ENCODE measurements around the gene KRTCAP2.
A peak's percentile ranks its signal among the peaks of the same experiment; 100 is the strongest.
"Not testable (repeated sequence)": the region's sequence is repeated elsewhere in the genome, so short reads cannot be mapped to it uniquely, and the experiment has no call there.

Gene KRTCAP2

DNA sequence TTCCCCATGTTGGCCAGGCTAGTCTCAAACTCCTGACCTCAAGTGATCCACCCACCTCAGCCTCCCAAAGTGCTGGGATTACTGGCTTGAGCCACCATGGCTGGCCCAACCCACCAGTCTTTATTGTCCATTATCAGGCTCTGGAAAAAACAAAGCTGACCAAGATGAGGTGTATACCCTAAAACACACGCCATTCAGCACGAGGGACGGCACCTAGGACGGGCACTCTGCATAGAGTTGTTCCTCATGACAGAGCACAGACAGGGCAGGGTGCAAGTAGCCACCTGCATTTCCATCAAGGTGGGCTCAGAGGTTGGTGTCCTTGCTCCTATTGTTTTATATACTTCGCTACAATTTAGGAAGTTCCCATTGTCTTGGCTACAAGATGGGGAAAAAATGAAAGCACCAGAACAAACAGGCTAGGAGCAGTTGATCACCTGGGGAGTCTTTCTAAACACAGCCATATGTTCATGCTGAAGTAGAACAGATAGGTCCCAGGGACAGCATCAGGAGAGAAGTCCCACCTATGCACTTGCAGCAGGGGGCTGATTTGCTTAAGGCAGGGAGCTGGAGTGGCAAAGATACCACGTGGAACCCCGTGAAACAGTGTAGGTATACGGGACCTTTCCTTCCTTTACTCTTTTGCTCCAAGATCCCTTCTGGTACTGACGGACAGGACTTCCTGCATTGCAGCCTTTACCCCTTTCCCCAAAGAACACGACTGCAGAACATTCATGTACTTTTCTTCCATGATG, 4.5 kb downstream of the KRTCAP2 start:
- DNase-seq (ENCODE audit: low read depth in 2 of 2): no peak

DNA sequence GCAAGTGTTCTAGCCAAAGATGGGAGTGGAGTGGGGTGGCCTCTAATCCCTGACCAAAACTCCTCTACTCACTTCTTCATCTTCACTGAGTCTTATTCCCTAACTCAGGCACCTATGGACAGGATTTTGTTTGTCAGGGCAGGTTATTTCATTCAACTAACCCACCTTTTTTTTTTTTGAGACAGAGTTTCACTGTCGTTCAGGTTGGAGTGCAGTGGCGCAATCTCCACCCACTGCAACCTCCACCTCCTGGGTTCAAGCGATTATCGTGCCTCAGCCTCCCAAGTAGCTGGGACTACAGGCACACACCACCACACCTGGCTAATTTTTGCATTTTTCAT, 5.0 kb downstream of the KRTCAP2 start:
- not testable (repeated sequence) for DNase-seq (ENCODE audit: low read depth in 2 of 2)

DNA sequence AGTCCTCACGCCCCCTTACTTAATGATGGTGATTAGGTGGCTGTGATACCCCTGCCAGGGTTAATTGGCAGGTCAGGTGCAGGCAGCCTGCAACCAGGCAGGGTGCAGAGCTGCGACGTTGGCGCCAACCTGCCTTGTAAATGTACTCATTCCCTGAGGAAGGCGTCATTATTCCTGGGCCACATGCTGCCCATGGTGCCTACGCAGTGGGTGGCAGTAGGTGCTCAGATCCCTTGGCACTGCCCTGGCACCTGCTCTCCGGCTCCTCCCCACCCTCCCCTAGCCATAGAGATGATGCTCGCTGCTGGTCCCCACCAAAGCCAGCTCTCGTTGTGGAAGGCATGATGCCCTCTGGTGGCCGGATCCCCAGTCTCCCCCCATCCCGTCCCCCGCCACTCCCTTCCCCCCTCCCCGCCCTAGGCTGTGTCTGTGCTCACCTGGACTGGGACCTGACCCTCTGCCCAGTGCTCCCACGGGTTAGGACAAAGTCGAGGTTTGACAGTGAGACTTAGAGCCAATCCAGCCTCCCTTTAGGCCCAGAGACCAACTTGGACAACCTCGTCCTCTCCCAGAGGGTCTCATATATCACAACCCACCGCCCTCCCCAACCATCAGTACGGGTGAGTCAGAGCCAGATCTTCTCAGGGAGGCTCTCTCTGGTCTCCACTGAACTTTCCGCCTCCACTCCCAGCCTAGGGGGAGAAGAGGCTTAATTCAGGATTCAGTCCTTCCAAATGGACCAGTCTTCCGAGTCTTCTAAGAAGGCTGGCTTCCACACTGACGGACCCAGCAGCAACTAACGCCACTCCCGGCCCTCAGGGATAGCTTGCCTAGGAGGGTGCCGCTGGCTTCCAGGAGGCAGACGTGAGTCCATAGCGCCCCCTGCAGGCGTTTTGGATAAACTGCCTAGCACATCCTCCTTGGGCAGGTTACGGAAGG, 5.7 kb downstream of the KRTCAP2 start:
- peak; percentile 79 to 83 for DNase-seq (ENCODE audit: low read depth in 2 of 2)

DNA sequence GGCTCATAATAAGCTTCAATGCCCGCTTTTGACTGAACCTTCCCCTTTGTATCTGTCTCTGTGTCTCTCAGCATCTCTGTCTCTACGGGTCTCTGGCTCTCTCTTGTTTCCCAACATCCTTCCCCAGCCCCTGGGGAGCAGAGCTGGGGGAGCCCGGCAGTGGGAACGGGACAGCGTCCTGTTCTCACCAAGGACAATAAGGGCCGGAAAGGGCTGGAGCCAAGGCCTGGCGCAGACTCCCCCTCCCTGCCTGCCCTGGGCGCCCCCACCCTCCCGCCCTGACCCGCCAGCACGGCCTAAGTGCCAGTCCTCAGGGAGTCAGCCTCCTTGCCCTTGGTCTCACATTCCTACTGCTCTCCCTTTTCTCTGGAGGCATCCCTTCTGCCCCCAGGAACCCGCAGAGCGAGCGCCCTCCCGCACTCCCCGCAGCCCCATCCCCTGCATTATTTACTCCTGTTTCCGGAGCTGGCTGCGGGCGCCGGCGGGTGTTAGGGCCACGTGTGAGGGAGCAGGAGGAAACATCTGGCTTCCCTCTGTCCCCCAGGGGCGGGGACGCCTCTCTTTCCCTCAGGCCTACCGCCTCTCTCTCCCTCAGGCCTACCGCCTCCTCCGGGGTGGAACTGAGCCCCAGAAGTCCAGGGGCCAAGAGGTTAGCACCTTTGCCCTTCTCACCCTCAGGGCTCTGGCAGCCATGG, 6.5 kb downstream of the KRTCAP2 start:
- DNase-seq (ENCODE audit: low read depth in 2 of 2): no peak

DNA sequence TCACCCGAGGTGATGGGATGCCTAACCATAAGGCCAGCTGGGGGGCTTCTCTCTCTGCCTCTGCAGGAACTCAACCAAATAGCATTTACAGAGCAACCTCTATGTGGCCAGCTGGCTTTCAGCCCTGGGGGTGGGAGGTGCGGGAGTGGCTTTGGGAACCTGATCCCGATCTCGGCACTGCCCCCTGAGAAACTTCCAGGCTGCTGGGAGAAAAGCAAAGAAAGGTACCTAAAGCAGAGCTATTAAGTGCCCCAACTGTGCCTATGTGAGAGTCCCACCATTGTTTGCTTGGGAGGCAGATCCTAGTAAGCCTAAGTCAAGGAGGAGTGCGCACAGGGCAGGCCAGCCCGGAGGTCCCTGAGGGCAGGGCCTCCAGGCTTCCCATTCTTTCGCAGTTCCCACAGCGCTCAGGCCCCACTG, 7.0 kb downstream of the KRTCAP2 start:
- DNase-seq (ENCODE audit: low read depth in 2 of 2): no peak

DNA sequence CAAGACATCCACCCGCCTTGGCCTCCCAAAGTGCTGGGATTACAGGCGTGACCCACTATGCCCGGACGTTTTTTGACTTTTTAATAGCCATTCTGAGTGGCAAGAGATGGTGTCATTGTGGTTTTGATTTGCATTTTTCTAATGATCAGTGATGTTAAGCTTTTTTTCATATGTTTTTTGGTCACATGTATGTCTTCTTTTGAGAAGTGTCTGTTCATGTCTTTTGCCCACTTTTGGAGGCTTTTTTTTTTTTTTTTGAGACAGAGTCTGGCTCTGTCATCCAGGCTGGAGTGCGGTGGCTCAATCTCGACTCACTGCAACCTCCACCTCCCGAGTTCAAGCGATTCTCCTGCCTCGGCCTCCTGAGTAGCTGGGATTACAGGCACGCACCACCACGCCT, 8.5 kb downstream of the KRTCAP2 start:
- DNase-seq (ENCODE audit: low read depth in 2 of 2): not testable (repeated sequence)

DNA sequence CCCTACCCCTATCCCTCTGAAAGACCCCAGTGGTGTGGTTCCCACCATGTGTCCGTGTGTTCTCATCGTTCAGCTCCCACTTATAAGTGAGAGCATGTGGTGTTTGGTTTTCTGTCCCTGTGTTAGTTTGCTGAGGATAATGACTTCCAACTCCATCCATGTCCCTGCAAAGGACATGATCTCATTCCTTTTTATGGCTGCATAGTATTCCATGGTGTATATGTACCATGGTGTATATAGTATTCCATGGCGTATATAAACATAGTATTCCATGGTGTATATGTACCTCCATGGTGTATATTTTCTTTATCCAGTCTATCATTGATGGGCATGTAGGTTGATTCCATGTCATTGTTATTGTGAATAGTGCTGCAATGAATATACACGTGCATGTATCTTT, 9.3 kb downstream of the KRTCAP2 start:
- not testable (repeated sequence) for DNase-seq (ENCODE audit: low read depth in 2 of 2)

DNA sequence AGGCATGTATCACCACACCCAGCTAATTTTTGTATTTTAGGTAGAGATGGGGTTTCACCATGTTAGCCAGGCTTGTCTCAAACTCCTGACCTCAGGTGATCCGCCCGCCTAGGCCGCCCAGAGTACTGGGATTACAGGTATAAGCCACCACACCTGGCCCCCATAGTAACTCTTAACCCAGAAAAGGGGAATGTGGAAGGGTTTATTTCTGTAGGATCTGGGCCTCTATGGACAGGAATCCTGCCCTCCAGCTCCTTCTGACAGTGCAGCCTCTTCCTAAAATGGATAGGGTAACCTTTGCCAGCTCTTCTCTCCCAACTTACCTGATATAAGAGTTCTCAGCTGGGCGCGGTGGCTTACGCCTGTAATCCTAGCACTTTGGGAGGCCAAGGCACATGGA, 10.5 kb downstream of the KRTCAP2 start:
- not testable (repeated sequence) for DNase-seq (ENCODE audit: low read depth in 2 of 2)

DNA sequence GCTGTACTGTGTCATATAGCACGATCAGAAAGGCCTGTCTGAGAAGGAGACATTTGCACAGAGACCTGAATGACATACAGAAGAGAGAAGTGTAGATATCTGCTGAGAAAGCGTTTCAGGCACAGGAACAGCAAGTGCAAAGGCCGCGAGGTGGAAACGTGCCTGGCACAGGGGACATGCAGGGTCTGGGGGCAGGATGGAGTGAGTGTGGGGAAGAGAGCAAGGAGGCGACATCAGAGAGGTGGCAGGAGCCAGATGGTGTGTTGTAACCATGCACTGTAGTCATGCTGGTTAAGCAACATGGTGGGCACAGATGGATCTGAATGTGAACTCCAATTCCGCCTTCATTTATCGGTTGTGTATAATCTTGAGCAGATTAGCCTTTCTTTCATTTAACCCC, 13.0 kb downstream of the KRTCAP2 start:
- no peak for DNase-seq (ENCODE audit: low read depth in 2 of 2)

DNA sequence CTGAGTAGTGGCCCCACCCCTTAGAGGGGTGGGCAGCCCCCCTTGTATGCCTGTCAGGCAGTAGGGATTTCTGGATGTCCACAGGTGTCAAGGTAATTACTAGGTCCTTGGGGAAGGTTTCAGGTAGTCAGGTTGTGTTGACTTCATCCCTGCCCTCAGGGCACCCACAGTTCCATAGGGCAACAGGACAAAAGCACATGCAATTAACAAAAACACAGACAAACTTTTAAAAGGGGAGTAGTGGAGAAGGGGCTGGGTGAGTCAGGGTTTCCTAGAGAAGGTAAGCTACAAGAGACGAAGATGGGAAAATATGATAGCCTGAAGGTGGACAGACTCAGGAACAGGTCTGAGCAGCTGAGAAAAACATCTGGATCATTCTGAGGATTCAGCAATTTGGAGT, 14.1 kb downstream of the KRTCAP2 start:
- DNase-seq (ENCODE audit: low read depth in 2 of 2): no peak

DNA sequence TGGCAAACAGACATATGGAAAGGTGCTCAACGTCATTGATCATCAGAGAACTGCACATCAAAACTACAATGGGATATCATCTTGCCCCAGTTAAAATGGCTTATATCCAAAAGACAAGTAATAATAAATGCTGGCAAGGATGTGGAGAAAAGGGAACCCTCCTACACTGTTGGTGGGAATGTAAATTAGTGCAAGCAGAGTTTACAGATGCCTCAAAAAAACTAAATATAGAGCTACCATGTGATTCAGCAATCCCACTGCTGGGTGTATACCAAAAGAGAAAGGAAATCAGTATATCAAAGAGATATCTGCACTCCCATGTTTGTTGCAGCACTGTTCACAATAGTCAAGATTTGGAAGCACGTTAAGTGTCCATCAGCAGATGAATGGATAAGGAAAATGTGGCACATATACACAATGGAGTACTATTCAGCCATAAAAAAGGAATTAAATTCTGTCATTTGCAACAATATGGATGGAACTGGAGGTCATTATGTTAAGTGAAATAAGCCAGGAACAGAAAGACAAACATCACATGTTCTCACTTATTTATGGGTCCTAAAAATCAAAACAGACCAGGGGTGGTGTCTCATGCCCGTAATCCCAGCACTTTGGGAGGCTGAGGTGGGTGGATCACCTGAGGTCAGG, 17.0 kb downstream of the KRTCAP2 start:
- not testable (repeated sequence) for DNase-seq (ENCODE audit: low read depth in 2 of 2)

DNA sequence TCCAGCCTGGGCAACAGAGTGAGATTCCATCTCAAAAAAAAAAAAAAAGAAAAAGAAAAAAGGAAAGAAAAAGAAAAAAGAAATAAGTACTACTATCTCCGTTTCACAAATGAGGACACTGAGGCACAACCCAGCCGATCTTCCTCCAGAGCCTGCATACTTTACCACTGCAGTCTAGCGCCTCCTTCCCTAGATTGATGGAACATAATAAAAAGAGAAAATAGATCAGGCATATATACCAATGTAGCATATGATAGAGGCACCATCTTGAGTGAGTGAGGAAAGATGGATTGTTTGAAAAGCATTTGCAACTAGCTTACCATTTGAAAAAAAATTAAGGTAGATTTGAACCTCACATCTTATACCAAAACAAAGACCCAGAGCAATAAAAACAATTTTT, 27.6 kb downstream of the KRTCAP2 start:
- DNase-seq (ENCODE audit: low read depth in 2 of 2): no peak

DNA sequence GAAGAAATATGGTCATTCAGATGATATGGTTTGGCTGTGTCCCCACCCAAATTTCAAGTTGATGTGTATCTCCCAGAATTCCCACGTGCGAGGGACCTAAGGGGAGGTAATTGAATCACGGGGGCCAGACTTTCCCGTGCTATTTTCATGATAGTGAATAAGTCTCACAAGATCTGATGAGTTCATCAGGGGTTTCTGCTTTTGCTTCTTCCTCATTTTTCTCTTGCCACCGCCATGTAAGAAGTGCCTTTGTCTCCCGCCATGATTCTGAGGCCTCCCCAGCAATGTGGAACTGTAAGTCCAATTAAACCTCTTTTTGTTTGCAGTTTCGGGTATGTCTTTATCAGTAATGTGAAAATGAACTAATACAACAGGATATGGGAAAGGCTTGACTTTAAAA, 31.4 kb downstream of the KRTCAP2 start:
- DNase-seq (ENCODE audit: low read depth in 2 of 2): no peak

DNA sequence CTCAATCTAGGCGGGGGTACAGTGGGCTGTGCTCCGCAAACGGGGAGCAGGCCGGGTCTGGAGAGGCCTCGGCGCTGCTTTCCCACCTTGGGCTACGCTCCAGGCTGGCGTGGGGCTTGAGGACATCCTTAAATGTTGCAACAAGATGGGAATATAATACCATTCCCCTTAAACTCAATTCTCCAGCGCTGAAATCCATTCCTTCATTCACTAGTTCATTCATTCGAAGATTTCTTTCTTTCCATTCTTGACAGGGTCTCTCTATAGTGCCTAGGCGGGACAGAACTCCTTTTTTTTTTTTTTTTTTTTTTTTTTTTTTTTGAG, 32.5 kb downstream of the KRTCAP2 start:
- DNase-seq (ENCODE audit: low read depth in 2 of 2): no peak

DNA sequence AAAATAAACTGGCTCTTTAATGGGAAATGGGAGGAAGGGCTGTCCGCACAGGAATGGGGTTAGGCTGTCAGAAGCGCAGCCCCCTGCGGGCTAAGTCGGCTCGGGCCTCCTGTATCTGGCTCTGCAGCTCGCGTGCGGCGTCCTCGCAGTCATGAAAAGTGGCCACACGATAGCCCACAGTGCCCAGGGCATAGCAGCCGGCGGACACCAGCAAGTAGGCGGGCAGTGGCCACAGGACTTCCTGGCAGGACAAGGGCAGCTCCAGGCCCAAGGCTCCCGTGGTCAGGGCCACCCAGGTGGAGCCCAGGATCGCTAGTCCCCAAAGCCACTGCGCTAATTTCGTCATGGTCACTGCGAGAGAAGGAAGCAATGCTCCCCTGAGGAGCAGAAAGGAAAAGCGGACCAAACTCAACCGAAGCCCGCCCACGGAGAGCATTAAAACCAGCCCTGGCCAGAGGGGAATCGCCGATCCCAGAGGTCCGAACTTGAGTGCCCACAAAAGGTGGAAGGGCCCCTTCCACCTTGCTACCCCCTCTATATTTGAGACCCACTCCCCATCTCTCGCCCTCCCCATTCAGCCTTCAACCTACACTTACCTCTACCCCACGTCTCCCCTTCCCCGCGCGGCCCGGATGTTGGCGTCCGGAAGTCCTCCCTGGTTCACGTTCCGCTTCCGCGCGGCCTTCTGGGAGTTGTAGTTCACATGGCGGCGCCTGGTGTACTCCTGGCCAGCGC, 33.0 kb downstream of the KRTCAP2 start, which contains the start of gene DPM3:
Gene DPM3, minus strand, starts transcription at position 637 of the 735 bp plus-strand sequence. Its CDS starts 291 bp downstream, at position 346.
- DNase-seq (ENCODE audit: low read depth in 2 of 2): peak; percentile 88

DNA sequence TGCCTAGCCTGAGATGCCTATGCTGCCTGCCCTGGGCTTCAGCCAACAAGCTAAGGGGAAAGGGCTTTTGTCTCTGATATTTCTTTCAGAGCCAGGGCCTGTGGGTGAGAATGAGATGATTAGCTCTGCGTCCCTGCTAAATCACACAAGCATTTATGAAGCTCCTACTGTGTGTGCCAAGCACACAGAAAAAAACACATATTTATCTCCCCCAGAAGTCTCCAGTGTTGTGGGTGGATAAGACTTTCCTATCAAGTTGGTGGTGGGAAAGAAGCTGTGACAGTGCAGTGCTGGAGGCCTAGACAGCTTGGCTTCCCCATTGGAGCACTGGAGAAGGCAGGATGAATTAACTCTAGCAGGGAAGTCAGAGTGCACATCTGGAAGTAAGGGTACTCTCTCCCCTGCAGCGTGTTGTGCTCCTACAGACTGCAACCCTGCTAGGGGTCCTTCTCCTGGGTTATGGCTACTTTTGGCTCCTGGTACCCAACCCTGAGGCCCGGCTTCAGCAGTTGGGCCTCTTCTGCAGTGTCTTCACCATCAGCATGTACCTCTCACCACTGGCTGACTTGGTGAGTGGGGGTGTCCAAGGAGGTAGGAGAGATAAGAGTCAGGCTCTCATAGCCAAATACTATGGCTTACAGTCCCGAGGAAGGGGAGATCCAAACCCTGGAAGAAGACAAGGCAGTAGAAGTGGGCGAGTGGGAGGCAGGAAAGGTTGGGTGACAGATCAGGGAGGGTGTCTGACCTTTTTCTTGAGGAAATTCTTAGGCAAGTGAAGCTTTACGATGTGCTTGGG, 35.8 kb downstream of the KRTCAP2 start:
- DNase-seq (ENCODE audit: low read depth in 2 of 2): no peak

DNA sequence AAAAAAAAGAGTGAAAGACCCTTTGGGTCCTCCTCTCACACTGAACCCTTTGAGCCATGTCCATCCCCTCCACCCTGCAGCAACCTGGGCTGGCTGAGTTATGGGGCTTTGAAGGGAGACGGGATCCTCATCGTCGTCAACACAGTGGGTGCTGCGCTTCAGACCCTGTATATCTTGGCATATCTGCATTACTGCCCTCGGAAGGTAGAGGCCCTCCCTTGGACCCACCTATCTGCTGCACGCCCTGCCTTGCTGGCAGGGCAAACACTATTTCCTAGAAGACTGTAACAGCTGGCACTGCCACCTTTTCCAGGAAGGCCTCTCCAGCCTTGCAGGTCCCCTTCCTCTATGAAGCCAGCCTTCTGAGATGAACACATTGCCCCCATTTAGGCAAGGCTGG, 36.4 kb downstream of the KRTCAP2 start:
- DNase-seq (ENCODE audit: low read depth in 2 of 2): no peak

DNA sequence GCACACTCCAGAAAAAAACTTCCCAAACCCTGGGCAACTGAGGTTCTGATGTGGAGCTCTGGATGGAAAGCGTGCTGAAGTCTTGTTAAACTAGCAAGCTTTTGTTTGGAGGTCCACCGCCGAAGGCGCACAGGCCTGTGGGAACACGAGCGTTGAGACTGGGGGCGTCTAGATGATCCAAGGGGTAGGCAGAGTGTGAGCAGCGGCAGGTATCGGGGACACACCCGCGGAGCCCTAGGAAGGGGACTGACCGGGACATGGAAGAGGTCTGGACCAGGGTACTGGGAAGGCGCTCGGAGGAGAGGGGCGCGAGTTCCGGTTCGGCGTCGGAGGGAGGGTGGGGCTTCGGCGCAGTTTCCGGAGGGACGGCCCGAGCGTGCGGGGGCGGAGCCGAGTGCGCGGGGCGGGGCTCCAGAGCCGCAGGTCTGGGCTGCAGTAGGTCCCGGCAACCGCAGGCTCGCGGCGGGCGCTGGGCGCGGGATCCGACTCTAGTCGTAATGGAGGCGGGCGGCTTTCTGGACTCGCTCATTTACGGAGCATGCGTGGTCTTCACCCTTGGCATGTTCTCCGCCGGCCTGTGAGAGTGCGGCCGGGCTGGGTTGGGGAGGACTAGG, 37.6 kb downstream of the KRTCAP2 start, which contains the start of gene SLC50A1:
Gene SLC50A1, plus strand, starts transcription at position 438 of the 614 bp plus-strand sequence. Its CDS starts 60 bp downstream, at position 498.
- peak; percentile 92 to 94 for DNase-seq (ENCODE audit: low read depth in 2 of 2)

DNA sequence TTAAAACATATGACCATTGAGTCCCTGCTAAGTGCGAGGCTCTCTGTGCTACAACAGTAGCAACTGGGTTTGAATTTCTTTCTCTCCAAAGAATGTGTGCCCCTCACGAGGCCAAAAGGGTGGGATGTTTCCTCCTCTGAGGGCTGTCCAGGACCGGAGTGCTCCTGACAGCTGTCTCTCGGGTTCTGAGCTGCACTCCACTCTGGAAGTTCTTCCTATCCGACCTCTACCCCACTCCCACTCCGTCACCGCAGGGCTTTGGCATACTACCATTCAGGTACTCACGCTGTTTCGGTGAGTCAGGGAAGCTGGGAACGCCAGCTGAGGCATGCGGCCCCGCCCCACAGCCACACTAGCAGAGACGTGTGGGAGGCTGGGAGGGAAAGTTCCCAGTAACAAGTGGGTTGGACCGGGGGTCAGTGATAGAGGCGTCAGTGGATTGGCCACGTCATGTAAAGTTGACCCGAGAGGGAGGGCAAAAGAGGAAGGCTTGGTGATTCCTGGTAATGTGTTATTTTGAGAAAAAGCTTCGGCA, 38.2 kb downstream of the KRTCAP2 start:
- peak; percentile 56 to 67 for DNase-seq (ENCODE audit: low read depth in 2 of 2)
